HepG2 (cell line): Measurements from ENCODE around the gene HAUS7. TPM values are rescaled to one million over a fixed set of nuclear protein-coding genes. Genes with fewer than 3 reads are reported as not detected.

Source experiments
- ATAC-seq: fragments of 200-7000 bp; cut with Tn5 transposase; 3 replicates; pipeline ENCODE4 v1.9.1; 2020; ENCODE audit warnings: mild to moderate bottlenecking, moderate library complexity
- BruUV-seq: library from RNA; stranded (reverse); fragments of 400-500 nt; replicated peaks from 2 replicates; lab custom pipeline; 2021; lab: Mats Ljungman, UMichigan
- CTCF ChIA-PET: fragments of 300-600 bp; formaldehyde crosslinking; extraction: SDS; loops from one replicate; lab custom pipeline; 2021; ENCODE audit warnings: low total read pairs, inconsistent platforms, low intra/inter-chr PET ratio; lab: Yijun Ruan, JAX
- POLR2A ChIA-PET: fragments of 350-600 bp; sonication (Branson Sonifier 250); formaldehyde crosslinking; loops from one replicate; lab custom pipeline; 2020; ENCODE audit warnings: antibody characterized with exemption, inconsistent platforms; lab: Yijun Ruan, JAX
- DNase-seq: peaks from one replicate; pipeline ENCODE4 v3.0.0-alpha.2; 2015; ENCODE audit warnings: low spot score
- FAIRE-seq: peaks from 3 replicates; lab custom pipeline; 2011; peaks lifted over from hg19 to GRCh38; lab: Jason Lieb, UNC
- H2AFZ ChIP-seq: one replicate; pipeline ENCODE4 v1.6.1; 2011; ENCODE audit warnings: low read length, inconsistent platforms
- H3K27ac ChIP-seq: fragments of 300-600 bp; 3 replicates; pipeline ENCODE4 v1.8.0; 2011; ENCODE audit warnings: mixed run types, mild to moderate bottlenecking, mixed read lengths, low read length, inconsistent platforms; ENCODE audit not compliant: insufficient read depth; ENCODE audit errors: extremely low read length
- H3K27me3 ChIP-seq, 2 experiments: fragments of 200-600 bp in 1 of 2; 2 replicates in 1 of 2; 3 replicates in 1 of 2; pipeline versions ENCODE4 v1.6.0 to v1.8.0; 2011; ENCODE audit warnings: low read length in 2 of 2, mild to moderate bottlenecking in 2 of 2, moderate library complexity in 2 of 2, inconsistent platforms in 1 of 2; ENCODE audit not compliant: insufficient read depth in 2 of 2, control insufficient read depth in 1 of 2
- H3K36me3 ChIP-seq, 2 experiments: fragments of 200-600 bp in 1 of 2; replicated peaks in 1 of 2; 2 replicates in 1 of 2; 3 replicates in 1 of 2; pipeline versions ENCODE4 v1.5.1 to v1.8.0; 2011; ENCODE audit warnings: low read length in 2 of 2, inconsistent platforms in 1 of 2; ENCODE audit not compliant: insufficient read depth in 2 of 2, control insufficient read depth in 1 of 2
- H3K4me1 ChIP-seq: 2 replicates; pipeline ENCODE4 v1.5.1; 2012; ENCODE audit warnings: low read length, inconsistent platforms; ENCODE audit not compliant: insufficient read depth
- H3K4me2 ChIP-seq: 2 replicates; pipeline ENCODE4 v1.6.0; 2011; ENCODE audit warnings: low read depth, low read length, inconsistent platforms
- H3K4me3 ChIP-seq, 3 experiments: fragments of 200-600 bp in 1 of 3; sonication (generic), shearing (Covaris generic) in 1 of 3; replicated peaks in 1 of 3; 2 replicates each; pipeline ENCODE4 v1.5.1; 2011 to 2016; ENCODE audit warnings: low read length in 3 of 3, inconsistent platforms in 2 of 3, low read depth in 2 of 3, mild to moderate bottlenecking in 2 of 3, control low read depth in 1 of 3, mixed read lengths in 1 of 3; ENCODE audit not compliant: insufficient read depth in 1 of 3
- H3K79me2 ChIP-seq: one replicate; pipeline ENCODE4 v1.6.1; 2011; ENCODE audit warnings: low read length, inconsistent platforms; ENCODE audit not compliant: insufficient read depth
- H3K9ac ChIP-seq: 2 replicates; pipeline ENCODE4 v1.6.0; 2011; ENCODE audit warnings: mild to moderate bottlenecking, low read depth, low read length, inconsistent platforms; ENCODE audit not compliant: insufficient read depth
- H3K9me3 ChIP-seq: 2 replicates; pipeline ENCODE4 v1.5.1; 2012; ENCODE audit warnings: mild to moderate bottlenecking, low read length
- H4K20me1 ChIP-seq: 2 replicates; pipeline ENCODE4 v1.6.0; 2011; ENCODE audit warnings: inconsistent platforms, mild to moderate bottlenecking, low read length, moderate library complexity; ENCODE audit not compliant: insufficient read depth
- AHR ChIP-seq: IDR thresholded peaks from 2 replicates; pipeline ENCODE4 v1.6.1; 2018; ENCODE audit warnings: missing genetic modification reagents, missing compliant biosample characterization
- CERS6 ChIP-seq: sonication (generic); formaldehyde crosslinking; IDR thresholded peaks from 2 replicates; pipeline ENCODE4 v1.5.0; 2020; ENCODE audit warnings: missing genetic modification reagents
- ELF1 ChIP-seq: sonication (generic); formaldehyde crosslinking; IDR thresholded peaks from 2 replicates; pipeline ENCODE4 v1.4.0; 2020; ENCODE audit warnings: missing genetic modification reagents
- PAF1 ChIP-seq: IDR thresholded peaks from 2 replicates; pipeline ENCODE4 v1.6.1; 2016; ENCODE audit warnings: missing genetic modification reagents, missing compliant biosample characterization
- POLR2G ChIP-seq: fragments of 200-400 bp; formaldehyde crosslinking; IDR thresholded peaks from 2 replicates; pipeline ENCODE4 v1.6.1; 2018; ENCODE audit warnings: mild to moderate bottlenecking, low read depth, low read length, moderate library complexity
- PRMT3 ChIP-seq: sonication (generic); formaldehyde crosslinking; IDR thresholded peaks from 2 replicates; pipeline ENCODE4 v1.8.1; 2022; ENCODE audit warnings: low read depth, mild to moderate bottlenecking, moderate library complexity, missing genetic modification reagents, borderline replicate concordance
- TP53 ChIP-seq: sonication (generic); formaldehyde crosslinking; conservative IDR thresholded peaks from 2 replicates; pipeline ENCODE4 v1.4.0; 2020; ENCODE audit warnings: missing genetic modification reagents
- ZNF17 ChIP-seq: sonication (generic); formaldehyde crosslinking; IDR thresholded peaks from 2 replicates; pipeline ENCODE4 v1.5.0; 2020; ENCODE audit warnings: mild to moderate bottlenecking, missing genetic modification reagents
- ZNF232 ChIP-seq: sonication (generic); formaldehyde crosslinking; IDR thresholded peaks from 2 replicates; pipeline ENCODE4 v1.4.0; 2020; ENCODE audit warnings: missing genetic modification reagents, borderline replicate concordance
- ZNF512 ChIP-seq: sonication (generic); formaldehyde crosslinking; IDR thresholded peaks from 2 replicates; pipeline ENCODE4 v1.4.0; 2020; ENCODE audit warnings: mild to moderate bottlenecking, missing genetic modification reagents
- ZNF790 ChIP-seq: sonication (generic); formaldehyde crosslinking; IDR thresholded peaks from 2 replicates; pipeline ENCODE4 v1.8.0; 2022; ENCODE audit warnings: missing genetic modification reagents, mild to moderate bottlenecking, borderline replicate concordance
- WGBS: methylation state at CpG from one replicate; pipeline ENCODE4 v1.1.6; 2017; ENCODE audit warnings: low lambda C conversion rate; 5-methylcytosine and 5-hydroxymethylcytosine counted together
- in situ Hi-C: cut with HindIII; loops from 2 replicates; pipeline ENCODE4 v1.10.0; 2017; ENCODE audit warnings: low pct_unique_long_range_greater_than_20kb; ENCODE audit not compliant: extremely low pct_ligation_motif_present
- intact Hi-C: fragments of 100-400 bp; cut with micrococcal nuclease; formaldehyde crosslinking; loops from one replicate; pipeline ENCODE4 v1.10.0; 2022; ENCODE audit not compliant: unreplicated experiment
- polyA plus RNA-seq, 8 experiments: library from polyadenylated mRNA; depleted of rRNA in 3 of 8; stranded (reverse) in 7 of 8; unstranded in 1 of 8; fragments of >200 nt; fragmentation: Illumina TruSeq in 4 of 8; extraction: Trizol in 4 of 8; gene quantifications; 2 replicates each; pipeline versions ENCODE4 v1.2.1 to v1.2.3, GENCODE V29; 2011 to 2016; ENCODE audit warnings: low read depth in 4 of 8, missing spikeins in 1 of 8, mixed read lengths in 1 of 8; ENCODE audit not compliant: insufficient read depth in 1 of 8
- total RNA-seq, 5 experiments: library from RNA; depleted of rRNA; stranded (reverse); fragments of >200 nt; fragmentation: Illumina TruSeq; extraction: Trizol; gene quantifications; 2 replicates each; pipeline ENCODE4 v1.2.3, GENCODE V29; 2016; ENCODE audit warnings: low read depth in 1 of 5

Gene HAUS7
- total and polyA plus RNA-seq, 2 of the 13 experiments (the other 11 are each of a cell fraction or from before 2014, with no cell fraction given), result 10.9 to 42.4 TPM

DNA sequence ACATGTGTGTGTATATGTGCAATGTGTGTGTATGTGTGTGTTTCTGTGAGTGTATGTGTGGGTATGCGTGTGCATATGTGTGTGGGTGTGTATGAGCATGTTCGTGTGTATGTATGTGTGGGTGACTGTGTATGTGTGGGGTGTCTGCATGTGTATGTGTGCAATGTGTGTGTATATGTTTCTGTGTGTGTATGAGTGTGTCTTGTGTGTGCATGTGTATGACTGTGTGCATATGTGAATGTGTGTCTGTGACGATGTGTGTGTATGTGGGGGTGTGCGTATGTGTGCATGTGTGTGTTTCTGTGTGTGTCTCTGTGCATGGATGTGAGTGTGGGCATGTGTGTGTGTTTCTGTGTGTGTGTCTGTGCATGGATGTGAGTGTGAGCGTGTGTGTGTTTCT lies 42.9 kb upstream of the HAUS7 start:
- CTCF ChIA-PET, result no interaction called here
- 6% methylated on average over 2 of the region's 5 CpGs for WGBS
- FAIRE-seq (no peak), ATAC-seq (no peak), DNase-seq (no peak)
- H3K4me2 ChIP-seq, result no peak overlapping the region
- no peaks in the 10 kb centered on the region for H3K4me1 ChIP-seq
- H3K4me3 ChIP-seq, result no peak overlapping the region
- TF ChIP-seq TP53, result no peak
- no peak for TF ChIP-seq CERS6 (CRISPR knock-in tag)
- no peak for TF ChIP-seq ZNF512 (CRISPR knock-in tag)
- TF ChIP-seq PAF1 (CRISPR knock-in tag), result no peak
- TF ChIP-seq PRMT3 (CRISPR knock-in tag), result no peak
- no peak for TF ChIP-seq ZNF17 (CRISPR knock-in tag)
- no peak for TF ChIP-seq POLR2G
- no peak for TF ChIP-seq AHR
- no peak for TF ChIP-seq ELF1
- no peak for TF ChIP-seq ZNF790 (CRISPR knock-in tag)
- TF ChIP-seq ZNF232 (CRISPR knock-in tag), result no peak
- H3K9me3 ChIP-seq, result no peaks in the 10 kb centered on the region
- POLR2A ChIA-PET, result no interaction called here
- H3K27ac ChIP-seq, result no peak overlapping the region
- BruUV-seq, result no TSS peak
- in situ Hi-C loops, result no loop called here
- no peak overlapping the region for H2AFZ ChIP-seq
- intact Hi-C loops, result no loop called here
- H3K36me3 ChIP-seq, result no peaks in the 10 kb centered on the region
- H3K79me2 ChIP-seq, result no peaks in the 10 kb centered on the region
- no peaks in the 10 kb centered on the region for H4K20me1 ChIP-seq
- no peak overlapping the region for H3K9ac ChIP-seq
- 0 out of 5 replicates have a peak, but pooled peaks cover 0 to 5% of the 10 kb centered on the region in 2 experiments for H3K27me3 ChIP-seq
